Measurements from ENCODE around the gene CREBL2. TPM values are rescaled to one million over a fixed set of nuclear protein-coding genes. Genes with fewer than 3 reads are reported as not detected.
"Not testable (repeated sequence)": the region's sequence is repeated elsewhere in the genome, so short reads cannot be mapped to it uniquely, and the experiment has no call there.

Gene CREBL2
- total RNA-seq, 1 donor, result 33.2 TPM

DNA sequence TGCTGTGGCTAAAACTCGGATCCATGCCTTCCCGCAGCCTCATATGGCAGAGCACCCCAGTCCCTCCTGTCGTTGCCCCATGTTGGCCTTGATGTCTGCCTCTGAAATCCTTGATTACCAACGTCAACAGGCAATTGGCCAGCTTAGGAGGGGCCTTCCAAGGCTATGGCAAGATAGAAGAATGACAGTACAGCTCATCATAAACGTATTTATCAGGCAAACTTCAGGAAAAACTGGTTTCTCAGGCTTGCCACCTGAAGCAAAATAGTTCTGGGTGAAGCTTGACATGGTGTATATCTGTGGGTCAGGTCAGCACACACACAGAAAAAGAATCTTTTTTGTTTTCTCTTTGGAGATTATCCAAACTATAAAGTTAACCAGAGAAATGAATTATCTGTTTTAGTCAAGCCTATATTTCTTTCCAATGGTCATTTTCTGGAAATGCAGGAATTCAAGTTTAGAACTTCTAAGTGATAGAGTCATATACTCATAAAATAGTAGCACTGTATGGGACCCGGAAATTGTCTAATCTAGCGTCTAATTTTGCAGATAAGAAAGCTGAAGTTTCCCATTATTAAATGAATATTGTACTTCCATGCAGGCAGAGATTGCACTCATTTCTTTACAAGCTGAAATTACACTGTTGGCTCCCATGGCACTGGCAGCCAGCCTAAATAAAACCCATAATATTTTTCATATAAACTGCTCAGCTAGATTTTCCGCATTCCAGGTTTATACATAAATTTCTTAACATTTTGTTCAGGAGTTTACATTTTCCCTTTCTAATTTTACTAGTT is 24.6 kb upstream of the CREBL2 start:
- no peak overlapping the region for H3K4me3 ChIP-seq (ENCODE audit: low read depth, low read length)
- TF ChIP-seq CTCF (IDR thresholded peaks at IDR 0.05; ENCODE audit: insufficient read depth, low read depth, low read length), result no peak
- DNase-seq (ENCODE audit: low read depth), result no peak

DNA sequence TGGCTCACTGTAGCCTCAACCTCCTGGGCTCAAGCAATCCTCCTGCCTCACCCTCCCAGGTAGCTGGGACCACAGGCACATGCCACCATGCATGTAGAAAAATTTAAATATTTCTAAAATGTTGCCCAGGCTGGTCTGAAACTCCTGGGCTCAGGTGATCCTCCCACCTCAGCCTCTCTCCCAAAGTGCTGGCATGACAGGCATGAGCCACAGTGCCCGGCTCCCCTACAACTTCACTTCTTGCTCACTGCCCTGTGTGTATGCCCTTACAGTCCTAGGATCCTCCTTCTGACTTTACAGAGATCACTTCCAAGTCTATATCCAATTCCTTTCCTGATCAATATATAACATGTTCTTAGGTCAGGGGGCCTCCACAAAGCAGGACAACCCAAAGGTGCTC is 23.8 kb upstream of the CREBL2 start:
- no peak for TF ChIP-seq CTCF (IDR thresholded peaks at IDR 0.05; ENCODE audit: insufficient read depth, low read depth, low read length)
- H3K4me3 ChIP-seq (ENCODE audit: low read depth, low read length), result no peak overlapping the region
- DNase-seq (ENCODE audit: low read depth), result no peak

- not testable (repeated sequence) for H3K4me3 ChIP-seq (ENCODE audit: low read depth, low read length); DNase-seq (ENCODE audit: low read depth)
Observed at GRCh38 chr12:12588436-12588835, 23.2 kb upstream of the CREBL2 start.

GRCh38 chr12:12590961-12591360 is 20.7 kb upstream of the CREBL2 start:
- DNase-seq (ENCODE audit: low read depth), result no peak
- no peak for TF ChIP-seq CTCF (IDR thresholded peaks at IDR 0.05; ENCODE audit: insufficient read depth, low read depth, low read length)
- no peak overlapping the region for H3K4me3 ChIP-seq (ENCODE audit: low read depth, low read length)

DNA sequence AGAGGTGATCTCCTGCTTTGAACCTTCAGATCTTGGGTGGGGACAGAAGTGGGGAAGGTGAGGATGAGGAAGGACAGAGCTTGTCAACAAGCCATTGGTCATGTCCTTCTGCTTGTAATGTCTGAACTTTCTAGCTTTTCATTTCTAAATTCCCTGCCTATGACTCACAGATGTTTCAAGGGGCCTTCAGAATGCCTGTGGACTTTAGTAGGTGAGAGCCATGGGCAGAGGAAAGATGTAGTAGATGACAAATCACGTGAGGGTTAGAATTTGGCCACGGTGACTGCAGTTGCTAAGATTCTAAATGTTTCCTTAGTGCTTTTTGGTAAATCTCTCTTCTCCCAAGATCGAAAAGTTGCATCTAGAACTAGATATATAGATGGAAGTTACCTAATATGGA is 18.7 kb upstream of the CREBL2 start:
- no peak for TF ChIP-seq CTCF (IDR thresholded peaks at IDR 0.05; ENCODE audit: insufficient read depth, low read depth, low read length)
- no peak for DNase-seq (ENCODE audit: low read depth)
- no peak overlapping the region for H3K4me3 ChIP-seq (ENCODE audit: low read depth, low read length)

DNA sequence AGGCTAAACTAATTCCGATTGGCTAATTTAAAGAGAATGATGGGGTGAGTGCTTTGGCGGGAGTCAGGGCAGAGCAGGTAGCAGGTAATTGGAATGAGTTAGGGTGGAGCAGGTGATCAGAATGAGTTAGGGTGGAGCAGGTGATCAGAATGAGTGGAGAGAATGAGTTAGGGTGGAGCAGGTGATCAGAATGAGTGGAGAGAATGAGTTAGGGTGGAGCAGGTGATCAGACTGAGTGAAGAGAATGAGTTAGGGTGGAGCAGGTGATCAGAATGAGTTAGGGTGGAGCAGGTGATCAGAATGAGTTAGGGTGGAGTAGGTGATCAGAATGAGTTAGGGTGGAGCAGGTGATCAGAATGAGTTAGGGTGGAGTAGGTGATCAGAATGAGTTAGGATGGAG is 15.7 kb upstream of the CREBL2 start:
- not testable (repeated sequence) for H3K4me3 ChIP-seq (ENCODE audit: low read depth, low read length); DNase-seq (ENCODE audit: low read depth)

DNA sequence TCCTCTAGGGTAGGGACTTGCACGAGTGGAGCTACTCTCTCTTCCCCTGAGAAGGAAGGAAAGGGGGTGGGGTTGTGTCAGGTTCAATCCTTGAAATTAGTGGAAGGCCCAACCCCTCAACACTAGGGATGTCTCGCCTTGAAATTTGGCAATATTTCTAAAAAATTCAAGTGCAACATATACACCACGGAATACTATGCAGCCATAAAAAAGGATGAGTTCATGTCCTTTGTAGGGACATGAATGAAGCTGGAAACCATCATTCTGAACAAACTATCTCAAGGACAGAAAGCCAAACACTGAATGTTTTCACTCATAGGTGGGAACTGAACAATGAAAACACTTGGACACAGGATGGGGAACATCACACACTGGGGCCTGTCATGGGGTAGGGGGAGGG is 15.1 kb upstream of the CREBL2 start:
- DNase-seq (ENCODE audit: low read depth); H3K4me3 ChIP-seq (ENCODE audit: low read depth, low read length): not testable (repeated sequence)

- DNase-seq (ENCODE audit: low read depth), result no peak
- TF ChIP-seq CTCF (IDR thresholded peaks at IDR 0.05; ENCODE audit: insufficient read depth, low read depth, low read length), result no peak
- no peak overlapping the region for H3K4me3 ChIP-seq (ENCODE audit: low read depth, low read length)
Observed at GRCh38 chr12:12598864-12599263, 12.8 kb upstream of the CREBL2 start.
